Upper lobe of left lung (tissue), 6 donors: ENCODE results near the gene KIF2C. TPM values are rescaled to one million over a fixed set of nuclear protein-coding genes. Genes with fewer than 3 reads are reported as not detected.
"Not testable (repeated sequence)": the region's sequence is repeated elsewhere in the genome, so short reads cannot be mapped to it uniquely, and the experiment has no call there.

ENCODE experiments used
- ATAC-seq, 2 donors: fragments of 200-7000 bp; cut with Tn5 transposase; one replicate each; pipeline ENCODE4 v1.9.1; 2022; ENCODE audit warnings: mild to moderate bottlenecking in 2 of 2, moderate library complexity in 2 of 2; ENCODE audit not compliant: low FRiP score in 2 of 2
- DNase-seq, 2 donors: peaks; one replicate each; pipeline ENCODE4 v3.0.0-alpha.2; 2019 to 2020
- H3K27ac ChIP-seq, 4 donors: fragments of 200-600 bp; sonication (generic); one replicate each; pipeline ENCODE4 v1.5.1; 2016 to 2019
- H3K27me3 ChIP-seq, 4 donors: fragments of 200-600 bp; sonication (generic); one replicate each; pipeline ENCODE4 v1.5.1; 2017 to 2019
- H3K36me3 ChIP-seq, 4 donors: fragments of 200-600 bp; sonication (generic); one replicate each; pipeline ENCODE4 v1.5.1; 2016 to 2019
- H3K4me1 ChIP-seq, 4 donors: fragments of 200-600 bp; sonication (generic); one replicate each; pipeline ENCODE4 v1.5.1; 2018 to 2019
- H3K4me3 ChIP-seq, 4 donors: fragments of 200-600 bp; sonication (generic); one replicate each; pipeline ENCODE4 v1.5.1; 2017 to 2019; ENCODE audit warnings: mild to moderate bottlenecking in 2 of 4, moderate library complexity in 1 of 4
- H3K9me3 ChIP-seq, 4 donors: fragments of 200-600 bp; sonication (generic); one replicate each; pipeline ENCODE4 v1.5.1; 2018 to 2019
- CTCF ChIP-seq, 6 experiments: fragments of 450-650 bp in 4 of 6; fragments of 200-600 bp in 2 of 6; sonication (generic) in 2 of 6; IDR thresholded peaks; one replicate each; pipeline ENCODE4 v1.5.1; 2016 to 2019; ENCODE audit warnings: antibody characterized with exemption in 6 of 6
- EP300 ChIP-seq, 4 donors: sonication (generic); formaldehyde crosslinking; IDR thresholded peaks; one replicate each; pipeline ENCODE4 v1.5.1; 2017; ENCODE audit warnings: antibody characterized with exemption in 4 of 4, control low read depth in 2 of 4
- POLR2A ChIP-seq, 4 donors: fragments of 450-650 bp; IDR thresholded peaks; one replicate each; pipeline ENCODE4 v1.5.1; 2016 to 2017; ENCODE audit warnings: antibody characterized with exemption in 4 of 4, mild to moderate bottlenecking in 2 of 4
- POLR2AphosphoS5 ChIP-seq, 2 donors: sonication (generic); formaldehyde crosslinking; IDR thresholded peaks; one replicate each; pipeline ENCODE4 v1.5.1; 2017; ENCODE audit warnings: antibody characterized with exemption in 2 of 2
- WGBS, 2 donors: methylation state at CpG; one replicate each; pipeline ENCODE4 v1.1.5; 2017 to 2018; 5-methylcytosine and 5-hydroxymethylcytosine counted together
- small RNA-seq, 4 donors: library from RNA; depleted of rRNA; stranded (forward); fragments of <200 nt; gene quantifications; one replicate each; pipeline ENCODE3, GENCODE V24; 2016
- total RNA-seq, 6 donors: library from RNA; depleted of rRNA in 4 of 6; stranded (reverse); fragments of >200 nt in 4 of 6; gene quantifications; one replicate each; pipeline versions ENCODE4 v1.1.0 to v1.2.1, GENCODE V29; 2016 to 2021
- donor health status: DM: no; HTN: no; CAD: no; lungs with moderate emphysema.
- donor health status: DM: no; HTN: yes; CAD: no; lungs with severe emphysema.

The KIF2C gene
- total RNA-seq, 6 donors from 2014 or later = 1.5 to 2.7 (median 2.6) TPM; not detected in 1

GRCh38 chr1:44811234-44811633 is 71.6 kb downstream of the KIF2C start:
- Histone ChIP-seq H3K36me3 (peaks cover 0 to 11% (median 5%) of the 10 kb centered on the region in 4 donors), H3K4me1 (peaks cover 63 to 93% (median 76%) of the 10 kb centered on the region in 4 donors), H3K4me3 (no peak overlapping the region), H3K27me3 (no peaks in the 10 kb centered on the region), H3K27ac (peak overlapping the region; percentile 93 to 99 (median 98)), H3K9me3 (no peaks in the 10 kb centered on the region)
- DNase-seq = no peak
- 79 to 81% methylated on average over 8 of the region's 8 CpGs for WGBS, 2 donors
- no peak for ATAC-seq
- TF ChIP-seq POLR2AphosphoS5 (IDR thresholded peaks at IDR 0.05) (no peak), EP300 (IDR thresholded peaks at IDR 0.05) (no peak)

DNA sequence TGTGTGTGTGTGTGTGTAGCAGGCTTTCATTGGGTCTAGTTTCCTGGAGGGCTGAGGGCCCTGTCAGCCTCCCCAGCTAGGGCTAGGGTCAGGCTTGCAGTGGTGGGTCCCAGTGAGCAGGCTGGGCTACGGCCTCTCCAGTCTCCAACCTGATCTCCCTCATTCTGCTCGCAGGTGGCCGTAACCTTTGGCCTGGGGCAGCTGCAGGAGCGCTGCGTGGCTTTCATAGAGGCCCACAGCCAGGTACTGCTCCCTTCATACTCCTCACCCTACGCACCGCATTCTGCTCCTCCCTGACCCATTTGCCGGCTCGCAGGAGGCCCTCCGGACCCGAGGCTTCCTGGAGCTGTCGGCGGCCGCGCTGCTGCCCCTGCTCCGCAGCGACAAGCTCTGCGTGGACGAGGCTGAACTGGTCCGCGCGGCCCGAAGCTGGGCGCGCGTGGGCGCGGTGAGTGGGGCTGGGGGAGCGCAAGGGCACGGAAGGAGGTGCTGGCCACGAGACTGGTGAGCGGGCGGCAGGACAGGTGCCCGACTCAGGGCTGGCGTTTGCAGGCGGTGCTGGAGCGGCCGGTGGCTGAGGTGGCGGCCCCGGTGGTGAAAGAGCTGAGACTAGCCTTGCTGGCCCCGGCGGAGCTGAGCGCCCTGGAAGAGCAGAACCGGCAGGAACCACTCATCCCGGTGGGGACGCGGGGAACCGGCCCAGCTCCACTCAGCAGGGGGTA is 73.3 kb downstream of the KIF2C start:
- Histone ChIP-seq H3K36me3 (peaks cover 0 to 4% (median 0%) of the 10 kb centered on the region in 4 donors), H3K27me3 (no peaks in the 10 kb centered on the region), H3K4me3 (peak overlapping the region; percentile 22 to 59 (median 44)), H3K4me1 (peaks cover 49 to 76% (median 60%) of the 10 kb centered on the region in 4 donors), H3K27ac (peak overlapping the region; percentile 91 to 99 (median 93)), H3K9me3 (no peaks in the 10 kb centered on the region)
- TF ChIP-seq POLR2AphosphoS5 (IDR thresholded peaks at IDR 0.05) (no peak), POLR2A (IDR thresholded peaks at IDR 0.05) (no peak)
- DNase-seq (peak in 1 of 2 donors; percentile 88), ATAC-seq (no peak)
- WGBS, 2 donors = 65 to 69% methylated on average over 28 to 41 of the region's 48 CpGs

- not testable (repeated sequence) for H3K36me3 ChIP-seq, ATAC-seq, H3K9me3 ChIP-seq, H3K27me3 ChIP-seq, H3K4me3 ChIP-seq, DNase-seq
- WGBS, 2 donors = 82 to 97% methylated on average over 9 of the region's 9 CpGs
- Histone ChIP-seq H3K4me1 (peaks cover 33 to 68% (median 48%) of the 10 kb centered on the region in 4 donors), H3K27ac (peak overlapping the region in 1 of 4 donors; percentile 34)
Observed at GRCh38 chr1:44815926-44816325, 76.3 kb downstream of the KIF2C start.

GRCh38 chr1:44817307-44817706 is 77.7 kb downstream of the KIF2C start:
- WGBS, 2 donors = 91 to 96% methylated on average over 2 of the region's 2 CpGs
- H3K4me3 ChIP-seq = no peak overlapping the region
- no peaks in the 10 kb centered on the region for H3K9me3 ChIP-seq
- DNase-seq = no peak
- peaks cover 0 to 4% (median 0%) of the 10 kb centered on the region in 4 donors for H3K36me3 ChIP-seq
- no peak overlapping the region for H3K27ac ChIP-seq
- peaks cover 28 to 58% (median 37%) of the 10 kb centered on the region in 4 donors for H3K4me1 ChIP-seq
- TF ChIP-seq CTCF (IDR thresholded peaks at IDR 0.05) (no peak), POLR2AphosphoS5 (IDR thresholded peaks at IDR 0.05) (no peak)
- no peak for ATAC-seq
- H3K27me3 ChIP-seq = no peaks in the 10 kb centered on the region

Small RNA genes lying within 50 kb of the gene (small RNA-seq; reads per million reads assigned to genes)
- 0.18 to 7.0 (median 3.3) reads per million in 4 donors for gene RNU5D-1
- gene RNU5F-1 = 0 to 2.4 (median 1.1) reads per million in 4 donors
- 474 to 1,024 (median 630) reads per million in 4 donors for gene SNORD38A
- 0 reads per million in 4 donors for gene SNORD38B
- gene SNORD46 = 539 to 2,221 (median 1,338) reads per million in 4 donors
- 0 reads per million in 4 donors for gene SNORD55

Other genes with a start within 250 kb of the KIF2C start
- 10 to 100 TPM; 10.7 to 46.1 (median 19.7) TPM for gene TMEM53, start 65.4 kb upstream of the KIF2C start, total RNA-seq
- gene ARMH1, start 65.1 kb upstream of the KIF2C start, total RNA-seq = 10 to 100 TPM in 4 of 6 donors, 1 to 10 TPM in 2; 4.6 to 29.3 (median 13.0) TPM
- not detected for gene RNU5D-1, start 8.7 kb upstream of the KIF2C start, total RNA-seq
- gene RPS8, start 35.7 kb downstream of the KIF2C start, total RNA-seq = 1,000 to 10,000 TPM in 4 of 6 donors, 100 to 1,000 TPM in 2; 507 to 1,439 (median 1,183) TPM
- gene BEST4, start 48.3 kb downstream of the KIF2C start, total RNA-seq = 1 to 10 TPM in 3 of 6 donors, under 1 TPM in 3; 0.30 to 9.1 (median 0.81) TPM
- 10 to 100 TPM; 24.9 to 72.4 (median 49.6) TPM for gene PLK3, start 60.5 kb downstream of the KIF2C start, total RNA-seq
- gene DYNLT4, start 67.5 kb downstream of the KIF2C start, total RNA-seq = 10 to 100 TPM in 4 of 6 donors, 1 to 10 TPM in 2; 1.2 to 38.8 (median 10.9) TPM
- 10 to 100 TPM in 4 of 6 donors, 1 to 10 TPM in 2; 5.1 to 63.9 (median 17.8) TPM for gene BTBD19, start 68.7 kb downstream of the KIF2C start, total RNA-seq
- 1 to 10 TPM in 2 of 6 donors, under 1 TPM in 4; 0.30 to 1.4 (median 0.82) TPM for gene PTCH2, start 103.4 kb downstream of the KIF2C start, total RNA-seq
- 10 to 100 TPM; 16.8 to 23.5 (median 21.8) TPM for gene EIF2B3, start 246.8 kb downstream of the KIF2C start, total RNA-seq